Stimulated activated CD8-positive, alpha-beta memory T cell treated with anti-CD3 and anti-CD28 coated beads, Interleukin-2, amount 100 ng/mL, for 1 hour (primary cell): ENCODE measurements around the gene TF.

Experiments used
- DNase-seq, 2 donors: peaks; one replicate each; pipeline ENCODE4 v3.0.0-alpha.2; 2020; ENCODE audit warnings: low read depth in 2 of 2

Gene TF

DNA sequence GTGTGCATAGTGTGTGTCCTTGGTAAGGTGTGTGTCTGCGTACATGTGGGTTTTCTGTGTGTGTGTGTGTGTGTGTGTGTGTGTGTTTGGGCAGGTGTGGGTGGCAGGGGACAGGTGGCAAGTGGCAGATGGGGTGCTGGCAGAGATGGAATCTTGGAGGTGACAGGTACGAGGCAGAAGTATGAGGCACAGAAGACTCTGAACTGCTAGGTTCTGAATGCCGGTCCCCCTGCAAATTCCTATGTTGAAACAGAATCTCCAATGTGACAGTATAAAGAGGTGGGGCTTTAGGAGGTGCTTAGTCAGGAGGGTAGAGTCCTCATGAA lies 89.2 kb downstream of the TF start:
- no peak for DNase-seq

- no peak for DNase-seq
Observed at GRCh38 chr3:133835961-133836360, 89.8 kb downstream of the TF start.

GRCh38 chr3:133836497-133837158 lies 90.4 kb downstream of the TF start:
- no peak for DNase-seq

- DNase-seq = no peak
Observed at GRCh38 chr3:133837487-133838295, 91.5 kb downstream of the TF start.

- DNase-seq = no peak
Observed at GRCh38 chr3:133838296-133838789, 92.2 kb downstream of the TF start.

GRCh38 chr3:133838916-133839800 lies 93.0 kb downstream of the TF start:
- DNase-seq = no peak

DNA sequence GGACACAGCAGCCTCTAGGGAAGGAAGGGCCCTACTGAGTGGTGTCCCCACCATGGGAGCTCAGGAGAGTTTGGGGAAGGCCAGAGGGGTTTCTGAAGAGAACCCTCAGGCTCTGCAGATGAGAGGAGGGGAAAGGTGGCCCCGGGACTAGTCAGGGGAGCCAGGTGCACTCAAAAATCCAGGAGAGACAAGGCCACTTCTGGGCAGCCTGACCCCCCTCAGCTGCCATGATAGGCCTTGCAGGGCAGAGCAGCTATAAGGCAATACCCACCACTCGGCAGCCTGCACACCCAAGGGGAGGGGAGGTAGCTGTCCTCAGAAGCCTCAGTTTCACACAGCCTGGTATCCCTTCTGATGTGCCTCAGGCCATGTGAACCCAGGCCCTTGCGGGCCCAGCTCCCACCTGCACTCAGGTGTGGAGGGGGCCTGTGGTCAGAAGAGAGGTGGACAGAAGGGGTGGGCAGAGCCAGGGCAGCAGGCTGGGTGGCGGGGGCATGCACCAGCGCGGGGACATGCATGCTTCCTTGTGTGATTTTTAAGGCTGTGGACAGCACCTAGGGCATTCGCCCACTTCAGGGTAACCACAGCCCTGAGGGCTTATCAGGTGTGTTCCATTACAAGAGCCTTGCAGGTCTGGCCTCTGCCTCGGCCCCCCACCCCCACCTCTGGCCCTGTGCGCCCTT lies 94.0 kb downstream of the TF start:
- no peak for DNase-seq

- DNase-seq = no peak
Observed at GRCh38 chr3:133840767-133841166, 94.6 kb downstream of the TF start.

- no peak for DNase-seq
Observed at GRCh38 chr3:133841196-133841595, 95.0 kb downstream of the TF start.

DNA sequence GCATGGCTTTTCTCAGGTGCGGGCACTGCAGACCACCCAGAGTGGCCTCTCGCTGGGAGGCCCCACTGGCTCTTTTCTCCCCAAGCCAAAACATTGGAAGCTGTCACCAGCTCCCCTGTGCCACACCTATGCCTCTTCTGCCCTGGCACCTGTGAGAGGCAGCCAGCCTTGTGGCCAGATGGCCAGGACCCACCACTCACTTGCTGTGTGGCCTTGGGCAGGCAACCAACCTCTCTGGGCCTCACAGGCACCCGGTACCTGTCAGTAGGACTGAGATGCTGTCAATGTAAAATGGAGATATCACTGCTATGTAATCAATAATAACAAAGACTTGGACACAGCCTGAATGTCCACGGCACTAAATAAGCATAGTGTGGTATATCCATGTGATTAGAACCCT lies 96.0 kb downstream of the TF start:
- no peak for DNase-seq

GRCh38 chr3:133843634-133844033 lies 97.4 kb downstream of the TF start:
- no peak for DNase-seq

DNA sequence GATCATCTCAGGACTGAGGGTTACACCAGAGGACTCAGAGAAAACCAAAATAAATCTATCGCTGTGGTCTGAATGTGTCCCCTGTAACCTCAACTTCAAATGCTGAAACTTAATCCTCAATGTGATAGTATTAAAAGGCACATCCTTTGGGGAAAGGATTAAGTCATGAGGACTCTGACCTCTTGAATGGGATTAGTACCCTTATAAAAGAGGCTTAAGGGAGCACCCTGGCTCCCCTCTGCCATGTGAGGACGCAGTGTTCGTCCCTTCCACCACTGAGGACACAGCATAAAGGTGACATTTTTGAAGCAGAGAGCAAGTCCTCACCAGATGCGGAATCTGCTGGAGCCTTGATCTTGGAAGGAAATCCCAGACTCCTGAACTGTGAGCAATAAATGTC lies 98.9 kb downstream of the TF start:
- DNase-seq = no peak
